HG03558 (cell line): ENCODE measurements around the gene PIGH.
"Not testable (repeated sequence)": the region's sequence is repeated elsewhere in the genome, so short reads cannot be mapped to it uniquely, and the experiment has no call there.

Experiments
- ATAC-seq: cut with Tn5 transposase; IDR thresholded peaks from one replicate; pipeline ENCODE4 v1.9.1; 2021; ENCODE audit warnings: moderate number of reproducible peaks; ENCODE audit not compliant: unreplicated experiment; ENCODE audit errors: extremely low read depth

The PIGH gene

GRCh38 chr14:67599698-67600561 lies at the start of gene PIGH:
Gene PIGH (minus strand): TSS chr14:67600268. CDS start chr14:67600203, 65 bp downstream.
- peak; percentile 73 for ATAC-seq

GRCh38 chr14:67646131-67646530 lies 46.1 kb upstream of the PIGH start:
- ATAC-seq = no peak

GRCh38 chr14:67645414-67645813 lies 45.3 kb upstream of the PIGH start:
- no peak for ATAC-seq

GRCh38 chr14:67644428-67644827 lies 44.4 kb upstream of the PIGH start:
- no peak for ATAC-seq

- ATAC-seq = no peak
These were observed 43.6 kb upstream of the PIGH start for GRCh38 chr14:67643713-67644112.

DNA sequence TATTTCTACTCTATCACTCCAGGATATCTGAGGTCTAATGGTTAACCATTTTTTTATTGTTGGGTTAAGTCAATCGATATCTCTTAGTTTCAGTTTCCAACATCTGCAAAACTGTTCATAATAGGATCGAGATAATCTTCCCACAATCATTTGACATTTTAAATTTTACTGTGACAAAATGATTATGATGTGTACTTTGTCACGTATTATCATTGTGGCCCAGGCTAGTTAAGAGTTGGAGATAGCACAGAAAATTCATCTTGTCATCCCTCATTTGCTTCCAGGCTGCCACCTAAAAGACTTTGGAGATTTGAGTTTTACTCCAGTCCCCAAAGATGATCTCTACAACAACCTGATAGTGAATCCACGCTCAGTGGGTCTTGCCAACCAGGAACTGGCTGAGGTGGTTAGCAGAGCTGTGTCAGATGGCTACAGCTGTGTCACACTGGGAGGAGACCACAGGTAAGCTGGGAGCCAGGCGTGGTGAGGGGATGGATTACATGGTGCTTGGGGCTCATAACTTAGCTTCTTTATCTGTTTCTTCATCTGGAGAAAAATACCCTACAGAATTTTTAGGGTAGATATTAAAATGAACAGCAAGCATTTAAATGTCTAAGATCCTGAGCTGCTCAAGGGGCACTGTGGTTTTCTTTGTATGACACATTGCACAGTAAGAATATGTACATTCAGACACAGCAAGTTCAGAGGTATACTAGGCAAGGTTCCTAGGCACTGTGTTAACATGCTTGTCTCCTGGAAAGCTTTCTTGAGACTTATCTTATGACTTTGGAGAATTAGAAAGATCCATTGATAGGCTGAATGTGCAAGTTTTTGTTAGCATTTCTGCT lies 42.1 kb upstream of the PIGH start:
- ATAC-seq = no peak

DNA sequence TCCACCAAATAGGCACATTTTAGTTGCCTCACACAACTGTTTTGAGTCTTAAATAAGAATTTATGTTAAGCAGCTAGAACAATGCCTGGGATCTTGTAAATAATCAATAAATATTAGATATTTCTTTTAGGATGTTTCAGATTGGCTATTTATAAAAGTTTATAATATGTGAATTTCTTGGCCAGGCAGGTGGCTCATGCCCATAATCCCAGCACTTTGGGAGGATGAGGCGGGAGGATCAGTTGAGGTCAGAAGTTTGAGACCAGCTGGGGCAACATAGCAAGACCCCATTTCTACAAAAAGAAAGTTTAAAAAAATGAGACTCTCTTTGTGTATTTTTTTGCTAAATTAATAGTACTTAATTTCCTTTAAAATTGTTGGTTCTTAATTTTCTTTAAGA lies 41.4 kb upstream of the PIGH start:
- ATAC-seq = no peak

DNA sequence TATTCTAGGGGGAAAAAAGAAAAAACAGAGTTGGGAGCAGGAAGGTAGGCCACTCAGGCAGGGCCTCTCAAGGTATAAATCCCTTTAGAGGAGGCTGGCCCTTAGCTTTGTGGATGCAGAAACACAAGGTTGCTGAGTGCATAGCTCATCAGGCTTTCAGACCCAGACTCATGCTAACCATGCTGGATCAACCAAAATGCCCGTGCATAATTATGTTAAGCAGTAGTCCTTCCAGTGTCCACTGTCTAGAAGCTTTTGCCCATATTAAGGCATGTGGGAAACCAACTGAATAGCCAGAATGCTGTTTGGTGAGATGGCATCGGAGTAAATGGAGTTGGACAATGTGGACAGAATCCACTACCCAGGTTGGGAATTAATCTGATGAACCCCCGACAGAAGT lies 38.6 kb upstream of the PIGH start:
- no peak for ATAC-seq

- ATAC-seq = no peak
These were observed 36.4 kb upstream of the PIGH start for GRCh38 chr14:67636361-67636919.

- ATAC-seq = no peak
These were observed 33.5 kb upstream of the PIGH start for GRCh38 chr14:67633451-67634147.

DNA sequence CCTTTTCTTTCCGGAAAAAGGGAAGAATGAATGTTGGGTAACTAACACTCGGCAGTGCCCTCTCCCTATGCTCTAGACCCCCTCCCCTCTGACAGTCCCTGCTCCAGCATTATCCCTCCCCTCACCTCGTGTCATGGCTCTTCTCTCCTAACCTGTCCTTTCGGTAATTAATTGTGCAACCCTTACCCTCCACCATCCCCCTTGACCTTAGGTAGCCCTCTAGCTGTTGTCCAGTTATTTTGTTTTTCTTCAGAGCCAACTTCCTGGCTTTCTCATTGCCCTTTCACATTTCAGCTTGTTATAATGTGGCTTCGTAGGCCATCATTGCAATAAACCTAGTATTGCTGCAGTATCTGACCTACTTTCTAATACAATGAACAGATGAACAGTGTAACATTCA lies 30.9 kb upstream of the PIGH start:
- no peak for ATAC-seq

DNA sequence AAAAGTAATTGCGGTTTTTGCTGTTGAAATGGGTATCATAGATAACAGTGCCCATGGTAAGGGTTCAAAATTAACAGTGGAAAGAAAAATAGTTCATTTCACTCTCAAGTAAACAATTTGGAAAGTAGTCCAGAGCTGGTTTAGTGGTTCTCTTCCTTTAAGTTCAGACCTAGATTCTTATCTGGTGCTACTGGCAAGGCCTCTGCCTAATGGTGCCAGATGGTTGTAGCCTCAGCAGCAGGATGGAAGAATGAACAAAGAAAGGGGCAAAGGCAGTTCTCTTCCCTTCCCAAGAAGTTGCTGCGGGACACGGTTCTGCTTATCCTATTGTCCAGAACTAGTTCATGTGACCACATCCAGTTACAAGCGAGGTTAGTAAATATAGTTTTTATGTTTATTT lies 30.1 kb upstream of the PIGH start:
- no peak for ATAC-seq

DNA sequence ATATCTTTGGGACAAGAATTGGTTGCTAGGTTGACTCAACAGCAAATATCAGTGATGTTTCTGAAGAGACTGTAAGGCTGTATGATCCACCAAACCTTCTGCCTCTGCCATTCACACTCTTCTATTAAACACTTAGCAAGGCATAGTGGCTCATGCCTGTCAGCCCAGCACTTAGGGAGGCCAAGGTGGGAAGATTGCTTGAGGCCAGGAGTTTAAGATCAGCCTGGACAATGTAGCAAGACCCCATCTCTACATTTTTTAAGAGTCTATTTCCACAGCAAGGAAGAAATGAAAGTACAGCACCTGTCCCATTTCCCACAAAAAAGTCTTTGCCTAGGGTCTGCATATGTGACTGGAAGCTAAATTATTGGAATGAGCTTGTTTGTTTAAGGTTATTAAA lies 27.5 kb upstream of the PIGH start:
- ATAC-seq = no peak

- not testable (repeated sequence) for ATAC-seq
These were observed 26.1 kb upstream of the PIGH start for GRCh38 chr14:67626131-67626530.

DNA sequence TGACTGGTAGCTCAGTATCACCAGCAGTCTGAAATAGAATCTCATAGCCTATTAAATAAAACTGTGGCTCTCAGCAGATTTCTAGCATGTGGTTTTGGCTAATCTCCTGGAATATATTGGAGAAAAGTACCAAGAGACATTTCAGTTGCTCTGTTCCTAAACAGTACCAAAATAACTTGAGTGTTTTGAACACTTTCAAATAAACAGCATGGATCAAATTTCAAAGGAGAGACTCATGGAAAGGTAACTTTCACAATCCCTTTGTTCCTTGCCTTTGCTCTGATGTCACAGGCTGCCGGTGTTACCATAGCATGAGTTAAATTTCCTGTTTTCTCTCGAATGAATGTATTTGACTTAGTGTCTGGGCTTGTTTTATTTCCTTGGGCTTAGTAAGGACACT lies 23.0 kb upstream of the PIGH start:
- no peak for ATAC-seq

DNA sequence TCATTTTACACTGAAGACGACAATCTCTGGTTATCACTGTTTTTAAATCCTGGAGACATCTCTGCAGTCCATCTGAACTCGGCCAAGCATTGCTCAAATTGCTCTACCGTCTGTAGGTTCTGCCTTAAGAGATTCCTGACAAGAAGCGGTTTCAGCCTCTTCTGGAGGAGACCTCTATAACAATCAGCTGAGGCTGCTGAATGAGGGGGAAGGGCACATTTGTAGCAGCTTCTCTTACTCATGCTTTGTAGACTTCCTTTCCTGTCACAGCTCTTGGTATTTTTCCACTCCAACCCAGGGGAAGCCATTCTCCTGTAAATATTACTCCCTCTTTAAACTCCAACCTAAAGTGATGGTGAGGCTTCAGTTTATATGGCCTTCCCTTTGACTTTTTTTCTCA lies 22.6 kb upstream of the PIGH start:
- ATAC-seq = no peak

DNA sequence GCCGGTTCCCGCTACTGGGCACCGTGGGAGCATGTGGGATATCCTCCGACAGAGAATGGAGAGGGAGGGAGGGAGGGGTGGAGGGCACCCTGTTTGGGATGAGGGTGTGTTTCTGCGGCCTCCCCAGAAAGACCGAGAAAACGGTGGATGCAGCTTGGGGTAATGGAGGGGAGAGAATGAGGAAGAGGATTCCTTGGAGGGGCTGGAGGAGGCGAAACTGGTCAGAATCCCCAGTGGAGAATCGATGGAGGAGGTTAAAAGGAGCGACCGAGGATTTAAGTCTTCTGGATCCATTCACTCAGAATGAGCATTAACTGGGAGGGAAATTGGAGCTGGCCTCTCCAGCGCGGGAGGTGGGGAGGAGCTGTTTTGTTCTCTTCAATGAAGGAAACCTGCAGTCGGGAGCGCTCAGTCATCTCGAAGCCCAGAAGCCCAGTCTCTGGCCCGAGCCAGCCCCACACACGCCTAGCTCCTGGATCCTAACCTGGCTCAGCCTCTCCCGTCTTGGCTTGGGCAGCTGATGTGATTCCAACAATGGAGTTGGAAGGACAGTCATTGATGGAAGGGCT lies 20.2 kb upstream of the PIGH start:
- ATAC-seq = no peak

DNA sequence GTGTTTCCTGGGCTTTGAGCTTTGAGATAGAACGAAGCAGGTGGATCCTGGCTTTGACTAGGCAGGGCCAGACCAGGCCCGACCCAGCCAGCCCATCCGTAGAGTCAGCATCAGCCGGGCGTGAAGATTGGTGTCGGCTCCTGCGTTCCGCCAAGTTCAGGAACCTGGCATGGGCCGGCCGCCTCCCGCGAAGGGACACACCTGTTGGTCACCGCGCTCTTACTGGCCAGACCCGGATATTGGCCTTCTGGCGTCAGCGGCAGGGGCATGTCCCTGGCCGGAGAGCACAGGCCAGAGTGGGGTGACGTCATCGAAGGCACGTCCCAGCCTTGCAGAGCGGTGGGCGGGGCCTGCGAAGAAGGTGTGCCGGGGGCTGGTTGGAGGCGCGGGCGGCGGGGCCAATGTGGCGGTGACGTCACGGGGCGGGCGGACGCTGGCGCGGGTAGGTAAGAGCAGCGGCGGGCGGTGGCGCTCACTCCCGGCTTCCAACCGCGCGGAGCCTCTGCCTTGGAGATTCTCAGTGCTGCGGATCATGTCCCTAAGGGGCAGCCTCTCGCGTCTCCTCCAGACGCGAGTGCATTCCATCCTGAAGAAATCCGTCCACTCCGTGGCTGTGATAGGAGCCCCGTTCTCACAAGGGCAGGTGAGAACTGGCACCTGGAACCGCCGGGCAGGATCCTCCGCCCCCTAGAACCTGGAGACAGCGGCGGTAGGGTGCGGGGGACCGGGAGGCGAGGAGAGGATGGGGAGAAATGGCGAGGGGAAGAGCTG lies 19.6 kb upstream of the PIGH start, which contains the start of gene ARG2:
TSS of gene ARG2 (plus strand) at position 475 of the 771 bp plus-strand sequence. CDS start at position 533, 58 bp downstream.
- ATAC-seq = peak; percentile 84

GRCh38 chr14:67618617-67619063 lies 18.6 kb upstream of the PIGH start:
- no peak for ATAC-seq
